B cell (primary cell): ENCODE measurements around the gene CPNE5. TPM values are rescaled to one million over a fixed set of nuclear protein-coding genes. Genes with fewer than 3 reads are reported as not detected.
A peak's percentile ranks its signal among the peaks of the same experiment; 100 is the strongest.

ENCODE experiments used
- ATAC-seq: fragments of 200-7000 bp; cut with Tn5 transposase; one replicate; pipeline ENCODE4 v1.10.0; 2021; ENCODE audit warnings: low read depth, mild to moderate bottlenecking, moderate number of reproducible peaks, moderate library complexity
- CTCF ChIA-PET: fragments of 350-600 bp; sonication (Branson Sonifier 250); formaldehyde crosslinking; loops from one replicate; lab custom pipeline; 2021; ENCODE audit warnings: antibody characterized with exemption, inconsistent platforms; lab: Charles Lee
- POLR2A ChIA-PET: fragments of 350-600 bp; sonication (Branson Sonifier 250); formaldehyde crosslinking; loops from one replicate; lab custom pipeline; 2021; ENCODE audit warnings: antibody characterized with exemption; lab: Charles Lee
- DNase-seq: peaks from one replicate; pipeline ENCODE4 v3.0.0; 2013
- H2AFZ ChIP-seq: 2 replicates; pipeline ENCODE4 v1.6.1; 2012; ENCODE audit warnings: mild to moderate bottlenecking, low read depth, low read length; ENCODE audit not compliant: insufficient read depth, poor library complexity, severe bottlenecking
- H3K27ac ChIP-seq, 2 donors: 1 replicate in 1 of 2; 2 replicates in 1 of 2; pipeline ENCODE4 v1.5.1; 2012 to 2013; ENCODE audit warnings: low read length in 2 of 2, mild to moderate bottlenecking in 2 of 2, moderate library complexity in 1 of 2
- H3K27me3 ChIP-seq, 4 experiments: fragments of 200-600 bp in 1 of 4; sonication (generic) in 1 of 4; replicated peaks in 1 of 4; 1 replicate in 2 of 4; 2 replicates in 2 of 4; pipeline versions ENCODE4 v1.6.1 to v1.7.0; 2013 to 2016; ENCODE audit warnings: low read length in 3 of 4, mild to moderate bottlenecking in 2 of 4, mixed read lengths in 1 of 4, moderate library complexity in 1 of 4; ENCODE audit not compliant: insufficient read depth in 4 of 4, control insufficient read depth in 3 of 4; ENCODE audit errors: control extremely low read depth in 1 of 4
- H3K36me3 ChIP-seq, 2 experiments: replicated peaks in 1 of 2; 1 replicate in 1 of 2; 2 replicates in 1 of 2; pipeline versions ENCODE4 v1.6.1 to v1.7.1; 2013; ENCODE audit warnings: low read length in 1 of 2; ENCODE audit not compliant: insufficient read depth in 2 of 2, control insufficient read depth in 1 of 2; ENCODE audit errors: control extremely low read depth in 1 of 2, extremely low read depth in 1 of 2
- H3K4me1 ChIP-seq, 2 donors: fragments of 200-600 bp in 1 of 2; sonication (generic) in 1 of 2; 1 replicate in 1 of 2; 2 replicates in 1 of 2; pipeline versions ENCODE4 v1.5.1 to v1.6.1; 2013 to 2017; ENCODE audit warnings: low read length in 2 of 2; ENCODE audit not compliant: control insufficient read depth in 2 of 2, insufficient read depth in 2 of 2
- H3K4me2 ChIP-seq: replicated peaks from 2 replicates; pipeline ENCODE3; 2012; ENCODE audit warnings: mild to moderate bottlenecking, low read depth, low read length; ENCODE audit not compliant: poor library complexity, severe bottlenecking
- H3K4me3 ChIP-seq, 5 experiments: fragments of 200-600 bp in 1 of 5; sonication (generic) in 1 of 5; 1 replicate in 3 of 5; 2 replicates in 2 of 5; pipeline versions ENCODE4 v1.5.1 to v1.7.0; 2011 to 2016; ENCODE audit warnings: low read length in 4 of 5, mild to moderate bottlenecking in 4 of 5, low read depth in 2 of 5, control low read depth in 1 of 5, moderate library complexity in 1 of 5; ENCODE audit not compliant: insufficient read depth in 1 of 5; ENCODE audit errors: control extremely low read depth in 1 of 5, extremely low read depth in 1 of 5
- H3K79me2 ChIP-seq: fragments of 200-600 bp; sonication (generic); one replicate; pipeline ENCODE4 v1.6.0; 2016; ENCODE audit warnings: low read length; ENCODE audit not compliant: control insufficient read depth, insufficient read depth
- H3K9ac ChIP-seq: fragments of 200-600 bp; sonication (generic); 2 replicates; pipeline ENCODE4 v1.6.1; 2017; ENCODE audit warnings: mild to moderate bottlenecking, low read length, moderate library complexity
- H3K9me3 ChIP-seq, 3 donors: one replicate each; pipeline versions ENCODE4 v1.6.1 to v1.7.1; 2013; ENCODE audit warnings: low read length in 2 of 3; ENCODE audit not compliant: control insufficient read depth in 2 of 3, insufficient read depth in 1 of 3; ENCODE audit errors: control extremely low read depth in 1 of 3
- H4K20me1 ChIP-seq: 2 replicates; pipeline ENCODE4 v1.6.0; 2012; ENCODE audit warnings: mild to moderate bottlenecking, low read length; ENCODE audit not compliant: insufficient read depth, control insufficient read depth, poor library complexity, severe bottlenecking
- H3K27ac Mint-ChIP-seq: one replicate; pipeline ENCODE4 v1.8.0; 2021; ENCODE audit warnings: mixed read lengths
- H3K27me3 Mint-ChIP-seq: one replicate; pipeline ENCODE4 v1.8.0; 2021; ENCODE audit warnings: mixed read lengths
- H3K4me1 Mint-ChIP-seq: one replicate; pipeline ENCODE4 v1.8.0; 2021; ENCODE audit warnings: mixed read lengths
- H3K4me3 Mint-ChIP-seq: one replicate; pipeline ENCODE4 v1.8.0; 2021; ENCODE audit warnings: mixed read lengths
- H3K9me3 Mint-ChIP-seq: one replicate; pipeline ENCODE4 v1.8.0; 2022; ENCODE audit warnings: mixed read lengths; ENCODE audit not compliant: insufficient read depth
- CTCF ChIP-seq: fragments of 200-600 bp; IDR thresholded peaks from one replicate; pipeline ENCODE4 v1.8.0; 2022; ENCODE audit warnings: antibody characterized with exemption, mild to moderate bottlenecking
- EZH2 ChIP-seq: IDR thresholded peaks from 2 replicates; pipeline ENCODE4 v1.6.1; 2012; ENCODE audit warnings: borderline replicate concordance, low read depth, mild to moderate bottlenecking, moderate library complexity, low read length; ENCODE audit not compliant: insufficient read depth, poor library complexity, severe bottlenecking
- WGBS: methylation state at CpG from one replicate; pipeline ENCODE4 v1.1.5; 2013; ENCODE audit warnings: missing lambda C conversion rate; ENCODE audit not compliant: insufficient coverage; 5-methylcytosine and 5-hydroxymethylcytosine counted together
- intact Hi-C: fragments of 100-400 bp; cut with micrococcal nuclease; formaldehyde crosslinking; loops from one replicate; pipeline ENCODE4 v1.10.0; 2022
- polyA plus RNA-seq: library from polyadenylated mRNA; depleted of rRNA; stranded (reverse); fragments of >200 nt; gene quantifications from 2 replicates; pipeline ENCODE4 v1.2.3, GENCODE V29; 2012
- total RNA-seq, 2 donors: library from RNA; stranded (reverse); fragments of 120-200 nt in 1 of 2; gene quantifications; 1 replicate in 1 of 2; 2 replicates in 1 of 2; pipeline versions ENCODE4 v1.2.3 to v1.2.4, GENCODE V29; 2013 to 2022

The CPNE5 gene
- total and polyA plus RNA-seq, 2 donors (not counting 1 experiment from before 2014, with no cell fraction given): 49.8 to 357 TPM

GRCh38 chr6:36734486-36735060 is 104.7 kb downstream of the CPNE5 start:
- Histone ChIP-seq H3K27ac (no peak overlapping the region), H4K20me1 (no peaks in the 10 kb centered on the region), H3K36me3 (peaks cover 0 to 2% of the 10 kb centered on the region in 2 experiments), H3K79me2 (no peaks in the 10 kb centered on the region), H3K27me3 (no peaks in the 10 kb centered on the region), H3K4me3 (peak overlapping the region in 4 of 5 experiments; percentile 2 to 44 (median 22)), H3K4me1 (peaks cover 23 to 45% of the 10 kb centered on the region in 2 donors), H3K9me3 (no peaks in the 10 kb centered on the region), H2AFZ (peak overlapping the region; percentile 63), H3K9ac (peak overlapping the region; percentile 19), H3K4me2 (peak overlapping the region; percentile 61)
- no peak for TF ChIP-seq EZH2
- no peak for TF ChIP-seq CTCF
- DNase-seq: no peak
- no peaks in the 10 kb centered on the region for H3K27me3 Mint-ChIP-seq
- intact Hi-C loops: loop anchor here (2.0 to 5.0 kb wide), 2 partner anchors 18 to 112 kb away; no protein-coding TSS in a partner anchor
- POLR2A ChIA-PET: interaction anchor here (1.0 to 1.5 kb wide), 2 partner anchors 14 to 18 kb away, joined by 4 to 7 read pairs; no protein-coding TSS in a partner anchor
- no peaks in the 10 kb centered on the region for H3K9me3 Mint-ChIP-seq
- CTCF ChIA-PET: interaction anchor here (0.6 to 3.2 kb wide), 11 partner anchors 9 to 120 kb away, joined by 3 to 27 read pairs (median 6); no protein-coding TSS in a partner anchor
- H3K4me1 Mint-ChIP-seq: peaks cover 34% of the 10 kb centered on the region
- no peak for ATAC-seq
- H3K27ac Mint-ChIP-seq: peak overlapping the region; percentile 80
- whole genome bisulfite sequencing: 80% methylated on average over 7 of the region's 7 CpGs
- H3K4me3 Mint-ChIP-seq: peak overlapping the region; percentile 75

- no peaks in the 10 kb centered on the region for H3K9me3 Mint-ChIP-seq
- ATAC-seq (no peak), DNase-seq (no peak)
- CTCF ChIA-PET: interaction anchor here (0.6 to 2.2 kb wide), 4 partner anchors 9 to 224 kb away, joined by 3 to 9 read pairs (median 4); no protein-coding TSS in a partner anchor
- no peak overlapping the region for H3K4me3 Mint-ChIP-seq
- no peaks in the 10 kb centered on the region for H3K79me2 ChIP-seq
- intact Hi-C loops: no loop called here
- peaks cover 14 to 34% of the 10 kb centered on the region in 2 donors for H3K4me1 ChIP-seq
- no peaks in the 10 kb centered on the region for H4K20me1 ChIP-seq
- H2AFZ ChIP-seq: no peak overlapping the region
- no peak overlapping the region for H3K4me3 ChIP-seq
- no peak overlapping the region for H3K4me2 ChIP-seq
- H3K27me3 ChIP-seq: no peaks in the 10 kb centered on the region
- no peak for TF ChIP-seq EZH2
- TF ChIP-seq CTCF: no peak
- H3K4me1 Mint-ChIP-seq: peaks cover 29% of the 10 kb centered on the region
- peak overlapping the region; percentile 32 for H3K27ac Mint-ChIP-seq
- peaks cover 0 to 2% of the 10 kb centered on the region in 2 experiments for H3K36me3 ChIP-seq
- H3K9me3 ChIP-seq: no peaks in the 10 kb centered on the region
- POLR2A ChIA-PET: no interaction called here
- no peak overlapping the region for H3K9ac ChIP-seq
- no peak overlapping the region for H3K27ac ChIP-seq
- 93% methylated on average over 3 of the region's 5 CpGs for WGBS
- no peaks in the 10 kb centered on the region for H3K27me3 Mint-ChIP-seq
Measured at GRCh38 chr6:36733300-36733699, 105.9 kb downstream of the CPNE5 start.
